ENCODE data around the gene NGEF.

Gene NGEF

GRCh38 chr2:232937278-232937906 lies 75.7 kb downstream of the NGEF start:
- peak; percentile 36 to 51 for DNase-seq
- TF ChIP-seq POLR2A (IDR thresholded peaks at IDR 0.05; ENCODE audit: low read length) (no peak), GATA1 (IDR thresholded peaks at IDR 0.05; ENCODE audit: low read depth, low read length) (no peak)

DNA sequence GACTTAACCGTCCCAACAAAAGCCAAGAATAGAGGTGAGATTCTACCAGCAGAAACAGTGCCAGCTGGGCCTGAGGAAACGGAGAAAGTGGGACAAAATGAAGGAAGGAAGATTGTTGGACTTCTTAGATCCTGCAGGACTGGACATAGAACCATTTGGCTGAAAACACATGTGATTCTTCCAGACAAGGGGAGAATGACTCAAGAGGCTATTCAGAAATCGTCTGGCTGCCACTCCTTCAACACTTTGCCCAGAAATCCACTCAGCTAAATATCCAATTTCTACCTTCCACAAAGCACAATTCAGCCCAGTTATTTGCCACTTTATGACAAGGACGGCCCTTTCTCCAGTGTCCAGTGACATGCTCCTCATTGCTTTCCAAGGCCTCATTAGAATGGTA lies 81.4 kb downstream of the NGEF start:
- TF ChIP-seq GATA1 (IDR thresholded peaks at IDR 0.05; ENCODE audit: low read depth, low read length) = no peak

DNA sequence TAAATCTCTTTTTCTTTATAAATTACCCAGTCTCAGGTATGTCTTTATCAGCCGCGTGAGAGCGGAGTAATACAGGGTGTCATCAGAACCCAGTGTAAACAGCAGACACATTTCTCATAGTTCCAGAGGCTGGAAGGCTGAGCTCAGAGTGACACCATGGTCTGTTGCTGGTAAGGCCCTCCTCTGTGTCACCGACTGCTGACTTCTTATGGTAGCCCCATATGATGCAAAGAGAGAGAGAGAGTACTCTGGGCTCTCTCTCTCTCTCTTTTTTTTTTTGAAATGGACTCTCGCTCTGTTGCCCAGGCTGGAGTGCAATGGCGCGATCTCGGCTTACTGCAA lies 83.0 kb downstream of the NGEF start:
- no peak for DNase-seq
- TF ChIP-seq GATA1 (IDR thresholded peaks at IDR 0.05; ENCODE audit: low read depth, low read length) = no peak

More for the DNA sequence above, 81.4 kb downstream of the NGEF start:
- no peak for DNase-seq

DNA sequence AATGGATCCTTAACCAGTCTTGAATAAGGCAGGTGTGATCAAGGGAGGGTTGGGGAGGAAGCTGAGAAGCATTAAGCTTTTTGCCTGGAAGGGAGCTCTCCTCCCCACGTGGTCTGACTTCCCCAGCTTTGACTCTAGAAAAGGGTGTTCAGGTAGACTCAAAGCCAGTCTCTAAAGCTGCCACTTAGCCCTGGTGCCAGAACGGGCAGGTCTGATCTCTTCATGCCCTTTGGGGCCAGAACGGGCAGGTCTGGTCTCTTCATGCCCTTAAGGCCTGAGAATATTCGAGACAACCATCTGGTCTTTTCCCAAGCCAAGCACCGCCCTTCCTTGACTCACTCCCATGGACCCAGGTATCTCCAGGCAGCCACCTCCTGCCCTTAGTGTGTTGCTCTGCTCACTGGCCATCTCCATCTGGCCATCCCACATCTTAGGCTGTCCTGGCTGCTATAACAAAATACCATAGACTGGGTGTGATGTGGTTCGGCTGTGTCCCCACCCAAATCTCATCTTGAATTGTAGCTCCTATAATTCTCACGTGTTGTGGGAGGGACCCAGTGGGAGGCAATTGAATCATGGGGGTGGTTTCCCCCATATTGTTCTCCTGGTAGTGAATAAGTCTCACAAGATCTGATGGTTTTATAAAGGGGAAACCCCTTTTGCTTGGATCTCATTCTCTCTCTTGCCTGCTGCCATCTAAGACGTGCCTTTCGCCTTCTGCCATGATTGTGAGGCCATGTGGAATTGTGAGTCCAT lies 83.6 kb downstream of the NGEF start:
- no peak for DNase-seq
- TF ChIP-seq POLR2A (IDR thresholded peaks at IDR 0.05; ENCODE audit: low read length) (no peak), GATA1 (IDR thresholded peaks at IDR 0.05; ENCODE audit: low read depth, low read length) (no peak)

DNA sequence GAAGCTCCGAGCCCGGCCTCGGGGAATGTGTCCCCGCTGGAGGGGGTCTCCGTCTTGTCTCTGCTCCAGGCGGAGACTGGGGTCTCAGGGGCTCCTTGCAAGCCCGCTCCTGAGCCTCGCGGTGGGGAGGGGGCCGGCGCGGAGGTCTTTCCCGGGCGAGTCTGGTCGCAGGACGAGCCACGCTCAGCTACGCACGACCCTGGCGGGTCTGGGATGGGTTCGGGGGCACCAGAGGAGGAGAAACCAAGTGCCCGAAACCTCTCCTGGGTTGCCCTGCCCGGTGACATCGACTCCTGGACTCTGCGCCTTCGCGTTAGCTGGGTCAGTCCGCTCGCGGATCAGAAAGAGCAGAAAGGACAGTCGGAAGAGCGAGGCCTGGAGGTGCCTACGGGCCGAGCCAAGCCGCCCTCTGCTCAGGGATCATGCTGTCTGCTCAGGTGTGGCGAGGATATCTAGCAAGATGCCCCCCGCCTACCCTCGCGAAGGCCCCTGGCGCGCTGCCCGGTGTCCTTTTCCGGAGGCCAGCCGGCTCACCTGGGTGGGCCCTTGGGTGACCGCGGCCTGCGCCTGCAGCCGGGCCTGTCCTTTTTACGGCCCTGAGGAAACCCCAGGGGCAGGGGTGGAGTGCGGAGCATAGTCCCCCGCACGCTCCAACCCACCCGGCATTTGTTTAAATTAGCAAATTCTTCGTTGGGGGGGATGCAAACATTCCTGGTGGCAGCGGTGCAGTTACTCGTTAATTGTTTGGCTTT lies 84.3 kb downstream of the NGEF start:
- TF ChIP-seq GATA1 (IDR thresholded peaks at IDR 0.05; ENCODE audit: low read depth, low read length) (no peak), POLR2A (IDR thresholded peaks at IDR 0.05; ENCODE audit: low read length) (no peak)
- DNase-seq = no peak

DNA sequence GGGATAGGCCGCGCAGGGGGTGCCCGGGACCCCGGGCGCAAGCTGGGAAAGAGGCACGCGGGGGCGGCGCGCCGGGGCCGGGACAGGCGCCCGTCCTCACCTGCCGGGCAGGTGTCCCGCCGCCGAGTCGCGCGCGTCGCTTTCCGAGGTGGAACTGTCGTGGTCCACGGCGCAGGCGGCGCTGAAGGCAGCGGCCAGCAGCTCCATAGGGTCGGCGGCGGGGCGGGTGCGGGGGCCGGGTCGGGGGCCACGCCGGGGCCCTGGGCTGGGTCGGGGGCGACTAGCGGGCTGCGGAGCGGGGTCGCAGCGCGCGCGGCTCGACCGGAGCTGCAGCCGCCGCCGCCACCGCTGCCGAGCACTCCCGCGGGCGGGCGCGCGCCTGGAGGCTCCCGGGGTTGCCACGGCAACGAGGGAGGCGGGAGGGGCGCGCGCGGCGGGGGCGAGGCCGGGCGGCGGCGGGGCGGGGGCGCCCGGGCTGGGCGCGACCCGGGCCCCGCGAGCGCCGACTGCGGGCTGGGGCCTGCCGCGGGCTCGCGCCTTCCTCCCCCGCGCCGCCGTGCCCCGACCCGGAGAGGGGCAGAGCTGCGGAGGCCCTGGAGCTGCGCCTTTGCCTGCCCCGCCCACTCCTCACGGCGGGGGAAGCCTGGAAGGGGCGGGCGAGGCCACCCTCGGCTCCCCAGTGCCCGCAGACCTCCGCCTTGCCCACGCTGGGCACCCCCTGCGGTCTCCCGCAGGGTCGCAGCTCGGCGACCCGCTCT lies 85.1 kb downstream of the NGEF start:
- DNase-seq = peak in 1 of 2 experiments; percentile 18
- no peak for TF ChIP-seq GATA1 (IDR thresholded peaks at IDR 0.05; ENCODE audit: low read depth, low read length)
- no peak for TF ChIP-seq POLR2A (IDR thresholded peaks at IDR 0.05; ENCODE audit: low read length)

GRCh38 chr2:232927032-232927792 lies 85.8 kb downstream of the NGEF start:
- no peak for DNase-seq

GRCh38 chr2:232926431-232926939 lies 86.6 kb downstream of the NGEF start:
- DNase-seq = no peak
- TF ChIP-seq GATA1 (IDR thresholded peaks at IDR 0.05; ENCODE audit: low read depth, low read length) (no peak), POLR2A (IDR thresholded peaks at IDR 0.05; ENCODE audit: low read length) (no peak)

More at GRCh38 chr2:232927032-232927792, 85.8 kb downstream of the NGEF start:
- no peak for TF ChIP-seq GATA1 (IDR thresholded peaks at IDR 0.05; ENCODE audit: low read depth, low read length)
- TF ChIP-seq POLR2A (IDR thresholded peaks at IDR 0.05; ENCODE audit: low read length) = no peak

DNA sequence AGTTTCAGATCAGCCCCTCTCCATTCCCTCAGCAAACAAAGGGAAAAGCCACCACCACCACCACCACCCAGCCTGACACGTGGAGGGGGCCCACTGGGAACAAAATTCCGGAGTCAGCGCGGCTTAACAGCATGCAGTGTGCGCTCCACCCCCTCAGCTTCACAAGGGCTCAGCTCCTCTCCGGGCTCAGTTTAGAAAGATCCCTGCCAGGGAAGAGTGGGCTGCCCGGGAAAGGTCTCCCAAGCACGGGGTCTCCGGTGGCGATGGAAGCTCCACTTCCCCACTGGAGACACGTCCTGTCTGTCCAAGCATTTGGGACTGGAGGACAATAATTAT lies 87.3 kb downstream of the NGEF start:
- no peak for TF ChIP-seq POLR2A (IDR thresholded peaks at IDR 0.05; ENCODE audit: low read length)
- no peak for TF ChIP-seq GATA1 (IDR thresholded peaks at IDR 0.05; ENCODE audit: low read depth, low read length)

DNA sequence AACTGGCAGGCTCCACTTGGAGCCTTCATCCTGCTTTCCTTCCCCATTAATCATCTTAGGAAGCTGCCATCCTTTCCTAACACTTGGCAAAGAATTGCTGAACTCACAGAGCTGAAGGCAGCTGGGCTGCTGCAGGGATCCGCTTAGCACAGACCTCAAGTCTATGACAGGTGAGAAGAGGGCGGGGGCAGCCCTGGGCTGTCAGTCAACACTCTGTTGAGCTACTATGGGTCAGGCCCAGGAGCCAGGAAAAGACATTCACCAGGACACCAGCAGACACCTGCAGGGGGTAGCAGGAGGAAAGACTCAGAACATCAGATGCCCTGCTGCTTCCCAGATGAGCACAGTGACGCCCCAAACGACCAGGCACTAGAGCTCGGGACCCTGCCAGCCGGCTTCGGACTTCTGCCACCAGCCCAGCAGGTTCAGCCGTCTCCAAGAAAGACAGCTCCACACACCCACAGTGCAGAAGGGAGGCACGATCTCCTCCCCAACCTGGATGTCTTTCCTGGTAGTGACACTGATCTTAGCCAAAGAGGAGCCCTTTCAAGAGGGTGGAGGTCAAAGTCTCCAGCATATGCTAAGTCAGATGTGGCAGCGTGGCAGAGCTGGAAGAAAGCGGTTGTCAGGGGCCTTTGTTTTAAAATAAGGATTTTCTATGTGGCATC lies 87.8 kb downstream of the NGEF start:
- no peak for TF ChIP-seq GATA1 (IDR thresholded peaks at IDR 0.05; ENCODE audit: low read depth, low read length)
- no peak for TF ChIP-seq POLR2A (IDR thresholded peaks at IDR 0.05; ENCODE audit: low read length)
- DNase-seq = no peak

More for the DNA sequence above, 87.3 kb downstream of the NGEF start:
- no peak for DNase-seq

DNA sequence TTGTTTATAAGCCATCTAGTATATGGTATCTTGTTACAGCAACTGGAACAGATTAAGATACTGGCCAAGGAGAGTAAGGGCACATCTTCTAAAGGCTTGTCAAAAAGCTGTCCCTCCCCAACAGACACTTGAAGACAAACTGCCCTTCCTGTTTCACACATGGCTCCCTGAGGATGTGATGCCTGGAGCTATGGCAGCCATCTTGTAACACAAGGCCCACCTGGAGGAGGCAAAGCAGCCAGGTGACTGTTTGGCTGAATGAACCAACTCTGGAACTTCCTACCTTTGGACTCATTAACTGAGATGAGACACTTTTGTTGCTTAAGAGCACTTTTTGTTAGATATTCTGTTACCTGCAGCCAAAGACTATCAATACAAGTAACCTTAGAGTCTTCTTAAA lies 88.6 kb downstream of the NGEF start:
- no peak for TF ChIP-seq POLR2A (IDR thresholded peaks at IDR 0.05; ENCODE audit: low read length)
- no peak for TF ChIP-seq GATA1 (IDR thresholded peaks at IDR 0.05; ENCODE audit: low read depth, low read length)
- DNase-seq = no peak

DNA sequence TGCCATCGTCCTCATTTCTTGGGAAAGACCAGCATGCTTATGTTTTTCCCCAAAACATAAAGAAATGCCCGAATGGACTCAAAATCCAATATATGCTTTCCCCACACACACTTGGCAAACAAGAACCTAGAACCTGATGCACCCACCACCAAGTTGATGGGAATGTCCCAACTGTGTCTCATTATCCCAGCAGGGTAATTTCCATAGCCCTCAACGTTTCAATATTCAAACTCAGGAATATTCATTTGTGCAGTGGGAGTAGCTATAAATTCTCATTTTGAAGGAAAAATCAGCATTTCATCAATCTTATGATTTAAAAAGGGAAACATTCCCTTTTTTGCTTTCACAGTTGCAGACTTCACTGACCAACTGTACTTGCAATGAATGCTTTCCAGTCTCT lies 92.3 kb downstream of the NGEF start:
- TF ChIP-seq GATA1 (IDR thresholded peaks at IDR 0.05; ENCODE audit: low read depth, low read length) (no peak), POLR2A (IDR thresholded peaks at IDR 0.05; ENCODE audit: low read length) (no peak)
- no peak for DNase-seq

DNA sequence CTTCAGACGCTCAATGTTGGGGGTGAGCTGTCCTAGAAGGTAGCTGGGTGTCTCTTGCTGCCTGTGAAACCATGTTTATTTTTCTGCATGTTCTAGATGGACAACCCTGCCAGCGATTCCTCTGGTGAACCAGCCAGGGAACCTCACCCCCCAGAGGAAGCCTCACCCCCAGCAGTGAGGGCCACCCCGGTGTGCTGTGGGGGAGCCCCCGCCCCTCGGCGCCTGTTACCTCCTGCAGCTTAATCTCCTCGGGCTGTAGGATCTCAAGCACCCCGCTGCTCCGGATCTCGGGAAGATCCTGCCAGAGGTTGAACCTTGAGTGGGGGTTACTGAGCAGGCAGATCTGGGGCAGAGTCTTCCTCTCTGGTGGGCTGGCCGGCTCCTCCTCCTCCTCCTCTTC lies 93.0 kb downstream of the NGEF start:
- TF ChIP-seq GATA1 (IDR thresholded peaks at IDR 0.05; ENCODE audit: low read depth, low read length) = no peak
- TF ChIP-seq POLR2A (IDR thresholded peaks at IDR 0.05; ENCODE audit: low read length) = no peak
- DNase-seq = no peak

All from erythroblast (primary cell).